Sigmoid colon (tissue), 7 donors: Measurements from ENCODE around the gene COMT. TPM values are rescaled to one million over a fixed set of nuclear protein-coding genes. Genes with fewer than 3 reads are reported as not detected.

Source experiments
- DNase-seq: peaks from one replicate; pipeline ENCODE4 v3.0.0-alpha.2; 2019
- H3K27ac ChIP-seq, 4 donors: fragments of 200-600 bp; sonication (generic); one replicate each; pipeline ENCODE4 v1.5.1; 2016 to 2019; ENCODE audit warnings: mild to moderate bottlenecking in 1 of 4
- H3K27me3 ChIP-seq, 3 donors: fragments of 200-600 bp; sonication (generic); one replicate each; pipeline ENCODE4 v1.5.1; 2019; ENCODE audit warnings: mild to moderate bottlenecking in 1 of 3
- H3K36me3 ChIP-seq, 4 donors: fragments of 200-600 bp; sonication (generic); one replicate each; pipeline ENCODE4 v1.5.1; 2016 to 2019
- H3K4me1 ChIP-seq, 4 donors: fragments of 200-600 bp; sonication (generic); one replicate each; pipeline ENCODE4 v1.5.1; 2017 to 2019
- H3K4me3 ChIP-seq, 4 donors: fragments of 200-600 bp; sonication (generic); one replicate each; pipeline ENCODE4 v1.5.1; 2017 to 2019; ENCODE audit warnings: mild to moderate bottlenecking in 2 of 4, moderate library complexity in 1 of 4
- H3K9me3 ChIP-seq, 4 donors: fragments of 200-600 bp in 3 of 4; sonication (generic) in 3 of 4; one replicate each; pipeline versions ENCODE4 v1.5.1 to v1.6.1; 2013 to 2019
- CTCF ChIP-seq, 4 experiments: fragments of 450-650 bp in 3 of 4; fragments of 200-600 bp in 1 of 4; IDR thresholded peaks; one replicate each; pipeline ENCODE4 v1.5.1; 2016 to 2019; ENCODE audit warnings: antibody characterized with exemption in 4 of 4, mild to moderate bottlenecking in 3 of 4, moderate library complexity in 2 of 4
- EP300 ChIP-seq, 4 donors: sonication (generic); formaldehyde crosslinking; IDR thresholded peaks; one replicate each; pipeline ENCODE4 v1.6.1; 2017; ENCODE audit warnings: antibody characterized with exemption in 4 of 4
- POLR2A ChIP-seq, 2 donors: fragments of 450-650 bp; IDR thresholded peaks; one replicate each; pipeline ENCODE4 v1.6.1; 2016; ENCODE audit warnings: antibody characterized with exemption in 2 of 2, mild to moderate bottlenecking in 2 of 2, moderate library complexity in 2 of 2
- POLR2AphosphoS5 ChIP-seq, 4 donors: sonication (generic); formaldehyde crosslinking; IDR thresholded peaks; one replicate each; pipeline ENCODE4 v1.6.1; 2017; ENCODE audit warnings: antibody characterized with exemption in 4 of 4
- WGBS, 2 donors: extraction: QIAGEN DNeasy Blood & Tissue Kit; methylation state at CpG; one replicate each; pipeline ENCODE4 v1.1.7; 2013; 5-methylcytosine and 5-hydroxymethylcytosine counted together
- intact Hi-C: fragments of 100-400 bp; cut with DNase I; formaldehyde crosslinking; loops from one replicate; pipeline ENCODE4 v1.15.1; 2023
- polyA plus RNA-seq, 3 donors: library from polyadenylated mRNA; stranded (reverse); fragments of 200-250 nt; gene quantifications; one replicate each; pipeline ENCODE4 v1.2.3, GENCODE V29; 2013
- total RNA-seq, 4 donors: library from RNA; depleted of rRNA; stranded (reverse); fragments of >200 nt; gene quantifications; one replicate each; pipeline ENCODE4 v1.1.0, GENCODE V29; 2016
- donor health status: healthy with polysubstance abuse.
- donor health status: Bipolar disorder and iron deficiency.
- donor health status: healthy.

COMT gene
- total and polyA plus RNA-seq, 7 donors: 62.5 to 162 (median 106) TPM

DNA sequence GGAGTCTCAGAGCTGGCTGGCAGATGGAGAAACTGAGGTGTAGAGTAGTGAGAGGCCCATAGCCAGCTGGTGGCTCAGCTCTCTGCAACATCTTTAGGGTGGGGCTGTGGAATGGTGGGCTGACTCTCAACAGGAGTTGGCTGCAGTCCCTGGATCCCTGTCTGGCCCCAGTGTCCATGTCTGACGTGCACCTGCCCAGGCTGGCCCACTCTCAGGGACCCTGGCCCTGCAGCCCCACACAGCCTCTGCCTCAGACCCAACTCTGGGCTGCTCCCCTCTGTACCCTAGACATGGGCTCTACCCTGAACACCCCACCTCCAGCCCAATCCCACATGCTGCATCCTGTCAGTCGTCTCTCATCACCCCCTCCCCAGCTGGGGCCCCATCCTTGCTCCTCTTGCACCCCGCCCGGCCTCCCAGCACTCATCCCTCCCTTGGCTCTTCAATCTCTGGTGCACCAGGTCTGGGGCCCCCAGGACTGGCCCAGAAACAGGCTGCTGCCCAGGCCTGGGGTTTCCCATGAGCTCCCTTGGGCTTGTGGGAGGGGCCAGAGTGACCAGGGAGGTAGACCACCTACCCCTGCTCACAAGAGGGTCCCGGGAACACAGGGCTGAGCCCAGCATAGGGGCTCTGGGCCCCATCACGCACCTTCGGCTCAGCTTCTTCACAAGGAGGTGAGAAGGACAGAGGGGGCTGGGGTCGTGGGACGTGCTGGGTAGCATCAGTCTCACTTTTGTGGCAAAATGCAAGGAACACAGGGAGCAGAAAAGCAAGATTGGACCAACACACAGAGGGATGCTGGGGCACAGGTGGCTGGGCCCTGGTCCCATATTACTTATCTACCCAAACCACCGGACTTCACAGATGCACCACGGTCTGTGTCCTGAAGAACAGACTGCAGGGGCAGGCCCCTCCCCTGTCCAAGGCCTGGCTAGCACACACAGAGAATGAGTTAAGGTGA lies 43.6 kb downstream of the COMT start:
- Histone ChIP-seq H3K36me3 (peaks cover 0 to 16% (median 5%) of the 10 kb centered on the region in 4 donors), H3K4me3 (no peak overlapping the region), H3K27me3 (no peaks in the 10 kb centered on the region), H3K9me3 (no peaks in the 10 kb centered on the region), H3K27ac (peak overlapping the region; percentile 61 to 93 (median 89)), H3K4me1 (peaks cover 0 to 46% (median 41%) of the 10 kb centered on the region in 4 donors)
- intact Hi-C loops: loop anchor here (10.0 kb wide), 1 partner anchor 130 kb away; the partner anchor contains the start of genes RANBP1 and TRMT2A
- no peak for DNase-seq
- no peak for TF ChIP-seq POLR2A (IDR thresholded peaks at IDR 0.05)
- no peak for TF ChIP-seq EP300 (IDR thresholded peaks at IDR 0.05)
- TF ChIP-seq CTCF (IDR thresholded peaks at IDR 0.05): no peak
- TF ChIP-seq POLR2AphosphoS5 (IDR thresholded peaks at IDR 0.05): no peak
- 82 to 84% methylated on average over 11 of the region's 11 CpGs for WGBS, 2 donors

DNA sequence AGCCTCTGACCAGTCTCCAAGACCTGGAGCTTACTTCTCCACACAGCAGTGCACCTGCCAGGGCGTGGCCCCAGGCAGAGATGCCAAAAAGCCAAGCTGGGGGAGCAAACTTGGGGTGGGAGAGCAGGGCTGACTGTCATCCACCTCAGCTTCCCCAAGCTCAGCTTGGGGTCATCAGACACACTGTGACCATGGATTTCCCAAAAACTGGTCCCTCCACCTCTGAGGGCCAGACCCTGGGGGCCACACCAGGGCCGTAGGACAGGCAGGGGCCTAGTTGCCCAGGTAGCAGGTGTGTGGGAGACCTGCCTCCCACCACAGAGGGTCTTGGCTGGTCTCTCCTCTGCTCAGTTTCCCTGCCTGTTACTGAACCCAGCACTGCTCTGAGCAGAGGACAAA lies 44.4 kb downstream of the COMT start:
- H3K27me3 ChIP-seq: no peaks in the 10 kb centered on the region
- no peaks in the 10 kb centered on the region for H3K9me3 ChIP-seq
- H3K4me1 ChIP-seq: peaks cover 0 to 50% (median 46%) of the 10 kb centered on the region in 4 donors
- no peak for TF ChIP-seq EP300 (IDR thresholded peaks at IDR 0.05)
- TF ChIP-seq POLR2AphosphoS5 (IDR thresholded peaks at IDR 0.05): no peak
- no peak for TF ChIP-seq CTCF (IDR thresholded peaks at IDR 0.05)
- no peak for TF ChIP-seq POLR2A (IDR thresholded peaks at IDR 0.05)
- peak overlapping the region in 3 of 4 donors; percentile 55 to 87 (median 62) for H3K4me3 ChIP-seq
- peak overlapping the region; percentile 79 to 93 (median 89) for H3K27ac ChIP-seq
- 28 to 57% methylated on average over 2 of the region's 2 CpGs for WGBS, 2 donors
- intact Hi-C loops: loop anchor here (10.0 kb wide), 1 partner anchor 129 kb away; the partner anchor contains the start of genes RANBP1 and TRMT2A
- no peak for DNase-seq
- peaks cover 0 to 7% (median 3%) of the 10 kb centered on the region in 4 donors for H3K36me3 ChIP-seq

GRCh38 chr22:19986410-19987341 lies 45.1 kb downstream of the COMT start:
- intact Hi-C loops: loop anchor here (10.0 kb wide), 1 partner anchor 128 kb away; the partner anchor contains the start of genes RANBP1 and TRMT2A
- H3K27me3 ChIP-seq: no peaks in the 10 kb centered on the region
- H3K4me1 ChIP-seq: peaks cover 0 to 57% (median 52%) of the 10 kb centered on the region in 4 donors
- TF ChIP-seq POLR2A (IDR thresholded peaks at IDR 0.05) (peak; percentile 48 to 70), CTCF (IDR thresholded peaks at IDR 0.05) (no peak), EP300 (IDR thresholded peaks at IDR 0.05) (no peak), POLR2AphosphoS5 (IDR thresholded peaks at IDR 0.05) (peak; percentile 70 to 92 (median 86))
- H3K9me3 ChIP-seq: no peaks in the 10 kb centered on the region
- 1 to 3% methylated on average over 76 of the region's 76 CpGs for WGBS, 2 donors
- H3K4me3 ChIP-seq: peak overlapping the region; percentile 55 to 87 (median 62)
- peak overlapping the region; percentile 79 to 93 (median 89) for H3K27ac ChIP-seq
- peak; percentile 89 for DNase-seq
- H3K36me3 ChIP-seq: peaks cover 0 to under 1% (median 0%) of the 10 kb centered on the region in 4 donors
